ENCODE measurements around the gene KCNQ1. TPM values are rescaled to one million over a fixed set of nuclear protein-coding genes. Genes with fewer than 3 reads are reported as not detected.

KCNQ1 gene
- total and polyA plus RNA-seq, 2 of the 13 experiments (the other 11 are each of a cell fraction or from before 2014, with no cell fraction given), result 0.02 to 0.08 TPM

GRCh38 chr11:2728663-2729332 lies 284.0 kb downstream of the KCNQ1 start (continued):
- TF ChIP-seq KLF15 (CRISPR knock-in tag; IDR thresholded peaks at IDR 0.05; ENCODE audit: borderline replicate concordance) (peak; percentile 17; the same call in 1 of the 2 replicates), HMGXB3 (CRISPR knock-in tag; IDR thresholded peaks at IDR 0.05; ENCODE audit: borderline replicate concordance) (no peak), NPAS2 (CRISPR knock-in tag; IDR thresholded peaks at IDR 0.05; ENCODE audit: borderline replicate concordance) (no peak), CREB1 (IDR thresholded peaks at IDR 0.05) (no peak), CREB1 (CRISPR knock-in tag; IDR thresholded peaks at IDR 0.05) (no peak), TOPORS (CRISPR knock-in tag; IDR thresholded peaks at IDR 0.05) (0 out of 2 replicates have a peak, but pooled peaks have one; percentile 24), ZNF691 (CRISPR knock-in tag; IDR thresholded peaks at IDR 0.05; ENCODE audit: borderline replicate concordance, low read depth) (no peak), PHF21A (CRISPR knock-in tag; IDR thresholded peaks at IDR 0.05) (peak; percentile 97), KMT2A (CRISPR knock-in tag; IDR thresholded peaks at IDR 0.05) (peak; percentile 30; the same call in 1 of the 2 replicates), ZBTB49 (CRISPR knock-in tag; IDR thresholded peaks at IDR 0.05; ENCODE audit: borderline replicate concordance) (no peak), REPIN1 (CRISPR knock-in tag; IDR thresholded peaks at IDR 0.05; ENCODE audit: borderline replicate concordance, low read depth) (peak; percentile 75; the same call in 1 of the 2 replicates), ZNF775 (CRISPR knock-in tag; IDR thresholded peaks at IDR 0.05; ENCODE audit: borderline replicate concordance) (no peak), LCORL (IDR thresholded peaks at IDR 0.05) (no peak), LCORL (CRISPR knock-in tag; IDR thresholded peaks at IDR 0.05) (peak; percentile 78), KLF11 (CRISPR knock-in tag; IDR thresholded peaks at IDR 0.05) (no peak), ZNF674 (CRISPR knock-in tag; IDR thresholded peaks at IDR 0.05; ENCODE audit: low read depth) (0 out of 2 replicates have a peak, but pooled peaks have one; percentile 41), STAT5B (CRISPR knock-in tag; IDR thresholded peaks at IDR 0.05) (no peak), KLF16 (CRISPR knock-in tag; IDR thresholded peaks at IDR 0.05) (0 out of 4 replicates have a peak, but pooled peaks of 1 of the 2 experiments have one; percentile 16), ZXDC (CRISPR knock-in tag; IDR thresholded peaks at IDR 0.05) (peak; percentile 92; the same call in 1 of the 2 replicates), SRY (CRISPR knock-in tag; IDR thresholded peaks at IDR 0.05) (no peak)

Measured in HepG2 (cell line).